Measurements from ENCODE around the gene OBI1.
"Not testable (repeated sequence)": the region's sequence is repeated elsewhere in the genome, so short reads cannot be mapped to it uniquely, and the experiment has no call there.

Gene OBI1

GRCh38 chr13:78647109-78647678 is 11.8 kb downstream of the OBI1 start:
- DNase-seq (ENCODE audit: low read depth): not testable (repeated sequence)

GRCh38 chr13:78638216-78638615 is 20.7 kb downstream of the OBI1 start:
- DNase-seq (ENCODE audit: low read depth): no peak

- no peak for DNase-seq (ENCODE audit: low read depth)
These were observed 22.5 kb downstream of the OBI1 start for GRCh38 chr13:78636495-78636894.

GRCh38 chr13:78632996-78633395 is 26.0 kb downstream of the OBI1 start:
- no peak for DNase-seq (ENCODE audit: low read depth)

- no peak for DNase-seq (ENCODE audit: low read depth)
These were observed 27.9 kb downstream of the OBI1 start for GRCh38 chr13:78631077-78631476.

- DNase-seq (ENCODE audit: low read depth): no peak
These were observed 28.4 kb downstream of the OBI1 start for GRCh38 chr13:78630511-78630910.

- DNase-seq (ENCODE audit: low read depth): no peak
These were observed 33.6 kb downstream of the OBI1 start for GRCh38 chr13:78625384-78625783.

- DNase-seq (ENCODE audit: low read depth): no peak
These were observed 35.8 kb downstream of the OBI1 start for GRCh38 chr13:78623132-78623531.

GRCh38 chr13:78620936-78621470 is 38.0 kb downstream of the OBI1 start:
- DNase-seq (ENCODE audit: low read depth): no peak

- no peak for DNase-seq (ENCODE audit: low read depth)
These were observed 40.5 kb downstream of the OBI1 start for GRCh38 chr13:78618411-78618810.

- DNase-seq (ENCODE audit: low read depth): no peak
These were observed 47.9 kb downstream of the OBI1 start for GRCh38 chr13:78611040-78611439.

- DNase-seq (ENCODE audit: low read depth): no peak
These were observed 48.5 kb downstream of the OBI1 start for GRCh38 chr13:78610381-78610883.

- no peak for DNase-seq (ENCODE audit: low read depth)
These were observed 49.3 kb downstream of the OBI1 start for GRCh38 chr13:78609464-78610205.

GRCh38 chr13:78608688-78609463 is 50.1 kb downstream of the OBI1 start:
- DNase-seq (ENCODE audit: low read depth): no peak

- no peak for DNase-seq (ENCODE audit: low read depth)
These were observed 50.7 kb downstream of the OBI1 start for GRCh38 chr13:78608252-78608687.

- DNase-seq (ENCODE audit: low read depth): no peak
These were observed 51.3 kb downstream of the OBI1 start for GRCh38 chr13:78607409-78608251.

- no peak for DNase-seq (ENCODE audit: low read depth)
These were observed 52.2 kb downstream of the OBI1 start for GRCh38 chr13:78606471-78607408.

GRCh38 chr13:78604782-78605611 is 54.0 kb downstream of the OBI1 start:
- no peak for DNase-seq (ENCODE audit: low read depth)

- no peak for DNase-seq (ENCODE audit: low read depth)
These were observed 55.6 kb downstream of the OBI1 start, which contains the start of gene POU4F1 for GRCh38 chr13:78603240-78603957. Gene POU4F1, minus strand, starts transcription at chr13:78603552. Its CDS starts 226 bp downstream, at chr13:78603326.

All from HS-5 (cell line).